Spleen (tissue), 11 donors: ENCODE results near the gene NFATC2. TPM values are rescaled to one million over a fixed set of nuclear protein-coding genes. Genes with fewer than 3 reads are reported as not detected.
A peak's percentile ranks its signal among the peaks of the same experiment; 100 is the strongest.

Source experiments
- DNase-seq: peaks from one replicate; pipeline ENCODE4 v3.0.0-alpha.2; 2020
- H3K27ac ChIP-seq, 8 donors: fragments of 200-600 bp; sonication (generic) in 7 of 8; 1 replicate in 4 of 8; 2 replicates in 4 of 8; pipeline versions ENCODE4 v1.5.0 to v1.8.0; 2016 to 2021; ENCODE audit warnings: inconsistent platforms in 4 of 8, mild to moderate bottlenecking in 4 of 8, moderate library complexity in 1 of 8
- H3K27me3 ChIP-seq, 7 donors: fragments of 200-600 bp; sonication (generic) in 6 of 7; replicated peaks in 1 of 7; 1 replicate in 4 of 7; 2 replicates in 3 of 7; pipeline versions ENCODE4 v1.5.0 to v1.8.0; 2016 to 2021; ENCODE audit warnings: inconsistent platforms in 3 of 7, mild to moderate bottlenecking in 1 of 7
- H3K36me3 ChIP-seq, 6 donors: fragments of 200-600 bp; sonication (generic) in 5 of 6; 1 replicate in 4 of 6; 2 replicates in 2 of 6; pipeline versions ENCODE4 v1.5.0 to v1.8.0; 2016 to 2021; ENCODE audit warnings: inconsistent platforms in 2 of 6
- H3K4me1 ChIP-seq, 6 donors: fragments of 200-600 bp; sonication (generic) in 5 of 6; 1 replicate in 3 of 6; 2 replicates in 3 of 6; pipeline versions ENCODE4 v1.5.0 to v1.8.0; 2016 to 2021; ENCODE audit warnings: inconsistent platforms in 3 of 6
- H3K4me3 ChIP-seq, 8 donors: fragments of 200-600 bp; sonication (generic) in 7 of 8; 1 replicate in 4 of 8; 2 replicates in 4 of 8; pipeline versions ENCODE4 v1.5.0 to v1.8.0; 2016 to 2021; ENCODE audit warnings: inconsistent platforms in 4 of 8, mild to moderate bottlenecking in 4 of 8, moderate library complexity in 2 of 8
- H3K9me3 ChIP-seq, 8 donors: fragments of 200-600 bp; sonication (generic) in 7 of 8; 1 replicate in 4 of 8; 2 replicates in 4 of 8; pipeline versions ENCODE4 v1.5.0 to v1.8.0; 2016 to 2021; ENCODE audit warnings: inconsistent platforms in 4 of 8
- POLR2A ChIP-seq, 3 donors: fragments of 450-650 bp; IDR thresholded peaks; one replicate each; pipeline ENCODE4 v1.5.1; 2017; ENCODE audit warnings: antibody characterized with exemption in 3 of 3, mild to moderate bottlenecking in 1 of 3
- POLR2AphosphoS5 ChIP-seq, 3 donors: sonication (generic); formaldehyde crosslinking; IDR thresholded peaks; one replicate each; pipeline ENCODE4 v1.5.1; 2017; ENCODE audit warnings: antibody characterized with exemption in 3 of 3
- WGBS, 5 donors: extraction: QIAGEN DNeasy Blood & Tissue Kit in 3 of 5; methylation state at CpG; one replicate each; pipeline versions ENCODE4 v1.1.5 to v1.1.7; 2013 to 2018; 5-methylcytosine and 5-hydroxymethylcytosine counted together
- intact Hi-C: fragments of 100-400 bp; cut with DNase I; formaldehyde crosslinking; loops from one replicate; pipeline ENCODE4 v1.15.0; 2023; ENCODE audit warnings: low total_unique reads
- polyA plus RNA-seq, 3 donors: library from polyadenylated mRNA; stranded (reverse); fragments of 200-250 nt; gene quantifications; one replicate each; pipeline ENCODE4 v1.2.1, GENCODE V29; 2013
- total RNA-seq, 7 donors: library from RNA; depleted of rRNA in 3 of 7; stranded (reverse); fragments of >200 nt in 3 of 7; fragmentation: NEBNext Ultra II Directional in 4 of 7; extraction: Animal tissue kit (Norgen Biotek cat#: 25700) in 4 of 7; gene quantifications; one replicate each; pipeline versions ENCODE4 v1.1.0 to v1.2.1, GENCODE V29; 2016 to 2021
- TF ChIP-seq, protein P1 (sequence below), 11 experiments: fragments of 200-600 bp in 7 of 11; fragments of 450-650 bp in 4 of 11; sonication (generic) in 4 of 11; IDR thresholded peaks in 8 of 11; conservative IDR thresholded peaks in 3 of 11; 1 replicate in 7 of 11; 2 replicates in 4 of 11; pipeline versions ENCODE4 v1.4.0 to v1.8.0; 2016 to 2021; ENCODE audit warnings: antibody characterized with exemption in 11 of 11, inconsistent platforms in 4 of 11, mild to moderate bottlenecking in 1 of 11
- donor health status: healthy with polysubstance abuse.
- donor health status: DM: no; HTN: no; CAD: no; lungs with moderate emphysema.
- donor health status: DM: no; HTN: no; CAD: no.
- donor health status: Bipolar disorder and iron deficiency.
- donor health status: healthy.
- donor health status: DM: no; HTN: no; CAD: no.
- donor health status: DM: yes; HTN: yes; CAD: no.

Gene NFATC2
- total and polyA plus RNA-seq, 10 donors = 6.5 to 42.9 (median 34.5) TPM

DNA sequence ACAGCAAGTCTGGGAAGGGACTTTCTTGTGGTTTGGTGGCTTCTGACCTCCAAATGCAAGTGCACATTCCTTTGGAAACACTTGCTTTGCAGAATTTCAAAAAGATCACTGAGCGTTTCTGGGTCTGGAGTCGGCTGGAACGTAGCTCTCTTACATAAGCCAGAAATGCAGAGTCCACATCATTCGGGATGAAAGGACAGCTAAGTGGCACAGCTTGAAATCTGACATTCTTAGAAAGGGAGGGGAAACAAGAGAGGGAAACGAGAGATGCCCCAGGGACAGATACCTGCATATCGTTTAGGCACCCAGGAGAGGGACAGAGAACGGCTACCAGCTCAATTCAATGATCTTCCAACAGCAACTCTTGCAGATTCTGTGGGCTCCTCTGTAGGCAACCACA is 118.7 kb downstream of the NFATC2 start:
- no peaks in the 10 kb centered on the region for H3K9me3 ChIP-seq
- DNase-seq = no peak
- H3K4me3 ChIP-seq = no peak overlapping the region
- no peaks in the 10 kb centered on the region for H3K27me3 ChIP-seq
- TF ChIP-seq, protein P1, sequence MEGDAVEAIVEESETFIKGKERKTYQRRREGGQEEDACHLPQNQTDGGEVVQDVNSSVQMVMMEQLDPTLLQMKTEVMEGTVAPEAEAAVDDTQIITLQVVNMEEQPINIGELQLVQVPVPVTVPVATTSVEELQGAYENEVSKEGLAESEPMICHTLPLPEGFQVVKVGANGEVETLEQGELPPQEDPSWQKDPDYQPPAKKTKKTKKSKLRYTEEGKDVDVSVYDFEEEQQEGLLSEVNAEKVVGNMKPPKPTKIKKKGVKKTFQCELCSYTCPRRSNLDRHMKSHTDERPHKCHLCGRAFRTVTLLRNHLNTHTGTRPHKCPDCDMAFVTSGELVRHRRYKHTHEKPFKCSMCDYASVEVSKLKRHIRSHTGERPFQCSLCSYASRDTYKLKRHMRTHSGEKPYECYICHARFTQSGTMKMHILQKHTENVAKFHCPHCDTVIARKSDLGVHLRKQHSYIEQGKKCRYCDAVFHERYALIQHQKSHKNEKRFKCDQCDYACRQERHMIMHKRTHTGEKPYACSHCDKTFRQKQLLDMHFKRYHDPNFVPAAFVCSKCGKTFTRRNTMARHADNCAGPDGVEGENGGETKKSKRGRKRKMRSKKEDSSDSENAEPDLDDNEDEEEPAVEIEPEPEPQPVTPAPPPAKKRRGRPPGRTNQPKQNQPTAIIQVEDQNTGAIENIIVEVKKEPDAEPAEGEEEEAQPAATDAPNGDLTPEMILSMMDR (IDR thresholded peaks at IDR 0.05 in 8 of 11, conservative IDR thresholded peaks at IDR 0.05 in 3 of 11) = no peak
- no peak for TF ChIP-seq POLR2A (IDR thresholded peaks at IDR 0.05)
- no peak for TF ChIP-seq POLR2AphosphoS5 (IDR thresholded peaks at IDR 0.05)
- H3K36me3 ChIP-seq = peaks cover 0 to 52% (median 9%) of the 10 kb centered on the region in 6 donors
- intact Hi-C loops = no loop called here
- peak overlapping the region in 7 of 8 donors; percentile 22 to 80 (median 67) for H3K27ac ChIP-seq
- 67 to 76% (median 70%) methylated on average over 7 of the region's 7 CpGs for WGBS, 5 donors
- H3K4me1 ChIP-seq = peaks cover 6 to 83% (median 54%) of the 10 kb centered on the region in 6 donors

GRCh38 chr20:51423290-51423667 is 119.2 kb downstream of the NFATC2 start:
- TF ChIP-seq POLR2A (IDR thresholded peaks at IDR 0.05) (no peak), POLR2AphosphoS5 (IDR thresholded peaks at IDR 0.05) (no peak)
- TF ChIP-seq, protein P1 (IDR thresholded peaks at IDR 0.05 in 8 of 11, conservative IDR thresholded peaks at IDR 0.05 in 3 of 11) = no peak
- intact Hi-C loops = no loop called here
- H3K27ac ChIP-seq = peak overlapping the region in 6 of 8 donors; percentile 49 to 80 (median 68)
- H3K27me3 ChIP-seq = no peaks in the 10 kb centered on the region
- peaks cover 0 to 46% (median 6%) of the 10 kb centered on the region in 6 donors for H3K36me3 ChIP-seq
- 70 to 100% (median 86%) methylated on average over 1 of the region's 1 CpG for WGBS, 5 donors
- H3K4me3 ChIP-seq = no peak overlapping the region
- H3K9me3 ChIP-seq = no peaks in the 10 kb centered on the region
- H3K4me1 ChIP-seq = peaks cover 6 to 81% (median 52%) of the 10 kb centered on the region in 6 donors
- peak; percentile 35 for DNase-seq

GRCh38 chr20:51422514-51423289 is 119.8 kb downstream of the NFATC2 start:
- peaks cover 6 to 81% (median 52%) of the 10 kb centered on the region in 6 donors for H3K4me1 ChIP-seq
- no peak for DNase-seq
- peaks cover 0 to 46% (median 3%) of the 10 kb centered on the region in 6 donors for H3K36me3 ChIP-seq
- peak overlapping the region in 6 of 8 donors; percentile 1 to 80 (median 66) for H3K27ac ChIP-seq
- H3K9me3 ChIP-seq = no peaks in the 10 kb centered on the region
- 86 to 94% (median 92%) methylated on average over 4 of the region's 4 CpGs for WGBS, 5 donors
- intact Hi-C loops = no loop called here
- TF ChIP-seq POLR2AphosphoS5 (IDR thresholded peaks at IDR 0.05) = no peak
- no peak for TF ChIP-seq POLR2A (IDR thresholded peaks at IDR 0.05)
- TF ChIP-seq, protein P1 (IDR thresholded peaks at IDR 0.05 in 8 of 11, conservative IDR thresholded peaks at IDR 0.05 in 3 of 11) = no peak
- no peak overlapping the region for H3K4me3 ChIP-seq
- H3K27me3 ChIP-seq = no peaks in the 10 kb centered on the region

DNA sequence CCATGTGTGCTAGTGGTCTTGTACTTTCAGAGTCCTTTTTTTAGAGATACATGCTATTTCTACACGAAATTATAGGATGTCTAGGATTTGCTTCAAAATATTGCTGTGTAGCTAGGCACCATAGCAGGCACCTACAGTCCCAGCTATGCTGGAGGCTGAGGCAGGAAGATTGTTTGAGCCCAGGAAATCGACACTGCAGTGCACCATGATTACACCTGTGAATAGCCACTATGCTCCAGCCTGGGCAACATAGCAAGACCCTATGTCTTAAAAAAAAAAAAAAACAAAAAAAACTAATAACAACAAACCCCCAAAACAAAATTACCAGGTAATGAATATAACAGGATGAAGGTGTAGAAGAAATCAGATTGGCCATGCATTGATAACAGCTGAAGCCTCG is 121.7 kb downstream of the NFATC2 start:
- Histone ChIP-seq H3K4me3 (no peak overlapping the region), H3K27ac (no peak overlapping the region), H3K4me1 (peaks cover 19 to 81% (median 56%) of the 10 kb centered on the region in 6 donors), H3K27me3 (no peaks in the 10 kb centered on the region), H3K36me3 (peaks cover 0 to 41% (median 0%) of the 10 kb centered on the region in 6 donors), H3K9me3 (no peaks in the 10 kb centered on the region)
- intact Hi-C loops = no loop called here
- TF ChIP-seq POLR2AphosphoS5 (IDR thresholded peaks at IDR 0.05) (no peak), POLR2A (IDR thresholded peaks at IDR 0.05) (no peak)
- TF ChIP-seq, protein P1 (IDR thresholded peaks at IDR 0.05 in 8 of 11, conservative IDR thresholded peaks at IDR 0.05 in 3 of 11) = no peak
- 90 to 94% (median 91%) methylated on average over 3 of the region's 3 CpGs for WGBS, 5 donors
- DNase-seq = no peak
